HEK293 (cell line): ENCODE measurements around the gene EMC9.

ENCODE experiments used
- CTCF ChIA-PET: fragments of 350-600 bp; formaldehyde crosslinking; extraction: SDS; loops from one replicate; lab custom pipeline; 2021; ENCODE audit warnings: antibody characterized with exemption; lab: Yijun Ruan, JAX
- POLR2A ChIA-PET: fragments of 300-600 bp; formaldehyde crosslinking; extraction: SDS; loops from one replicate; lab custom pipeline; 2020; ENCODE audit warnings: antibody characterized with exemption, inconsistent platforms; lab: Yijun Ruan, JAX
- H3K27ac ChIP-seq: fragments of 200-500 bp; sonication (Bioruptor generic); 2 replicates; pipeline ENCODE4 v1.5.1; 2014; ENCODE audit warnings: low read depth, low read length, control low read depth, inconsistent platforms; ENCODE audit errors: extremely low read depth
- H3K36me3 ChIP-seq, 2 experiments: fragments of 200-500 bp in 1 of 2; sonication (Bioruptor generic) in 1 of 2; 1 replicate in 1 of 2; 2 replicates in 1 of 2; pipeline ENCODE4 v1.5.1; 2014 to 2017; ENCODE audit warnings: inconsistent platforms in 2 of 2, low read length in 2 of 2; ENCODE audit not compliant: control insufficient read depth in 2 of 2, insufficient read depth in 1 of 2
- H3K4me1 ChIP-seq: fragments of 200-500 bp; sonication (Bioruptor generic); 2 replicates; pipeline ENCODE4 v1.5.1; 2014; ENCODE audit warnings: mild to moderate bottlenecking, low read length, inconsistent platforms; ENCODE audit not compliant: control insufficient read depth, insufficient read depth
- H3K4me3 ChIP-seq: 2 replicates; pipeline ENCODE4 v1.5.1; 2011; ENCODE audit warnings: low read depth, mild to moderate bottlenecking, control low read depth, low read length, moderate library complexity
- H3K9me3 ChIP-seq: fragments of 200-500 bp; sonication (Bioruptor generic); 2 replicates; pipeline ENCODE4 v1.5.1; 2014; ENCODE audit warnings: low read depth, low read length, inconsistent platforms; ENCODE audit not compliant: control insufficient read depth, insufficient read depth
- ATF2 ChIP-seq: fragments of 450-650 bp; formaldehyde crosslinking; IDR thresholded peaks from 2 replicates; pipeline ENCODE4 v1.5.1; 2016; ENCODE audit warnings: missing biosample characterization, missing genetic modification characterization, low read depth
- ZBTB44 ChIP-seq: fragments of 450-650 bp; IDR thresholded peaks from 2 replicates; pipeline ENCODE4 v1.5.1; 2018; ENCODE audit warnings: missing biosample characterization, mild to moderate bottlenecking, missing genetic modification characterization
- ZNF132 ChIP-seq: fragments of 450-650 bp; formaldehyde crosslinking; IDR thresholded peaks from 2 replicates; pipeline ENCODE4 v1.5.1; 2017; ENCODE audit warnings: missing biosample characterization, missing genetic modification characterization, borderline replicate concordance
- ZNF138 ChIP-seq: fragments of 450-650 bp; formaldehyde crosslinking; IDR thresholded peaks from 2 replicates; pipeline ENCODE4 v1.5.1; 2016; ENCODE audit warnings: missing biosample characterization, missing genetic modification characterization, borderline replicate concordance
- ZNF174 ChIP-seq: fragments of 450-650 bp; formaldehyde crosslinking; IDR thresholded peaks from 2 replicates; pipeline ENCODE4 v1.5.0; 2017; ENCODE audit warnings: missing biosample characterization, mild to moderate bottlenecking, missing genetic modification characterization
- ZNF2 ChIP-seq: fragments of 450-650 bp; formaldehyde crosslinking; IDR thresholded peaks from 2 replicates; pipeline ENCODE4 v1.5.1; 2016; ENCODE audit warnings: missing biosample characterization, missing genetic modification characterization
- ZNF211 ChIP-seq: fragments of 450-650 bp; formaldehyde crosslinking; IDR thresholded peaks from 2 replicates; pipeline ENCODE4 v1.5.1; 2016; ENCODE audit warnings: low read depth, missing biosample characterization, missing genetic modification characterization
- ZNF24 ChIP-seq: fragments of 450-650 bp; formaldehyde crosslinking; IDR thresholded peaks from 2 replicates; pipeline ENCODE4 v1.5.1; 2016; ENCODE audit warnings: missing biosample characterization, missing genetic modification characterization
- ZNF274 ChIP-seq, 2 experiments: fragments of 200-500 bp in 1 of 2; fragments of 450-650 bp in 1 of 2; sonication (Bioruptor generic) in 1 of 2; formaldehyde crosslinking in 1 of 2; IDR thresholded peaks; 2 replicates each; pipeline versions ENCODE4 v1.5.1 to v1.6.1; 2014 to 2016; ENCODE audit warnings: borderline replicate concordance in 1 of 2, inconsistent platforms in 1 of 2, low read length in 1 of 2, missing biosample characterization in 1 of 2, missing genetic modification characterization in 1 of 2
- ZNF302 ChIP-seq: fragments of 450-650 bp; formaldehyde crosslinking; IDR thresholded peaks from 2 replicates; pipeline ENCODE4 v1.5.1; 2016; ENCODE audit warnings: missing biosample characterization, missing genetic modification characterization, low read depth
- ZNF354C ChIP-seq: fragments of 450-650 bp; formaldehyde crosslinking; IDR thresholded peaks from 2 replicates; pipeline ENCODE4 v1.5.1; 2016; ENCODE audit warnings: missing biosample characterization, missing genetic modification characterization, low read depth, borderline replicate concordance
- ZNF394 ChIP-seq: fragments of 450-650 bp; formaldehyde crosslinking; IDR thresholded peaks from 2 replicates; pipeline ENCODE4 v1.5.1; 2016; ENCODE audit warnings: missing biosample characterization, missing genetic modification characterization, mild to moderate bottlenecking, moderate library complexity, borderline replicate concordance
- ZNF518A ChIP-seq: fragments of 450-650 bp; formaldehyde crosslinking; conservative IDR thresholded peaks from 2 replicates; pipeline ENCODE4 v1.5.1; 2016; ENCODE audit warnings: low read depth, missing biosample characterization, missing genetic modification characterization
- ZNF530 ChIP-seq: fragments of 450-650 bp; formaldehyde crosslinking; IDR thresholded peaks from 2 replicates; pipeline ENCODE4 v1.5.1; 2016; ENCODE audit warnings: low read depth, missing biosample characterization, missing genetic modification characterization
- ZNF623 ChIP-seq: fragments of 450-650 bp; formaldehyde crosslinking; IDR thresholded peaks from 2 replicates; pipeline ENCODE4 v1.5.1; 2016; ENCODE audit warnings: missing biosample characterization, missing genetic modification characterization
- ZNF664 ChIP-seq: fragments of 450-650 bp; formaldehyde crosslinking; IDR thresholded peaks from 2 replicates; pipeline ENCODE4 v1.5.1; 2016; ENCODE audit warnings: missing biosample characterization, missing genetic modification characterization
- ZSCAN30 ChIP-seq: fragments of 450-650 bp; IDR thresholded peaks from 2 replicates; pipeline ENCODE4 v1.5.1; 2018; ENCODE audit warnings: missing biosample characterization, mild to moderate bottlenecking, missing genetic modification characterization, moderate library complexity
- ZSCAN4 ChIP-seq: fragments of 450-650 bp; formaldehyde crosslinking; IDR thresholded peaks from 2 replicates; pipeline ENCODE4 v1.5.1; 2017; ENCODE audit warnings: missing biosample characterization, missing genetic modification characterization

The EMC9 gene

GRCh38 chr14:24167469-24168114, 26.2 kb upstream of the EMC9 start:
- peaks cover 0 to 46% of the 10 kb centered on the region in 2 experiments for H3K36me3 ChIP-seq
- no peaks in the 10 kb centered on the region for H3K4me1 ChIP-seq
- H3K27ac ChIP-seq: no peak overlapping the region
- TF ChIP-seq ZNF174 (tag by site-specific recombination) (no peak), ZNF24 (tag by site-specific recombination) (peak; percentile 35; the same call in 1 of the 2 replicates)
- H3K9me3 ChIP-seq: no peaks in the 10 kb centered on the region
- ChIA-PET CTCF (interaction anchor here (0.6 kb wide), 1 partner anchor 86 kb away, joined by 3 read pairs; no protein-coding TSS in a partner anchor), POLR2A (no interaction called here)
- no peak overlapping the region for H3K4me3 ChIP-seq

- CTCF ChIA-PET: no interaction called here
- Histone ChIP-seq H3K36me3 (peaks cover 3 to 50% of the 10 kb centered on the region in 2 experiments), H3K9me3 (no peaks in the 10 kb centered on the region), H3K4me1 (peaks cover 5% of the 10 kb centered on the region)
- TF ChIP-seq ZNF274 (IDR thresholded peaks at IDR 0.05; ENCODE audit: low read length): no peak
- TF ChIP-seq ZNF274 (tag by site-specific recombination; IDR thresholded peaks at IDR 0.05; ENCODE audit: borderline replicate concordance): no peak
- TF ChIP-seq ZNF2 (tag by site-specific recombination): no peak
- TF ChIP-seq ZBTB44 (tag by site-specific recombination): no peak
- no peak for TF ChIP-seq ZNF132 (tag by site-specific recombination)
- TF ChIP-seq ZSCAN30: no peak
- no peak for TF ChIP-seq ZNF664
- no peak for TF ChIP-seq ZNF354C
- TF ChIP-seq ZNF211 (tag by site-specific recombination): no peak
- TF ChIP-seq ZNF530 (tag by site-specific recombination): no peak
- no peak for TF ChIP-seq ZNF394 (tag by site-specific recombination)
- no peak for TF ChIP-seq ZNF302 (tag by site-specific recombination)
- no peak for TF ChIP-seq ZNF138
- no peak for TF ChIP-seq ZNF174 (tag by site-specific recombination)
- no peak for TF ChIP-seq ZNF623
- TF ChIP-seq ZNF518A (tag by site-specific recombination): no peak
- no peak for TF ChIP-seq ZSCAN4 (tag by site-specific recombination)
- no peak for TF ChIP-seq ATF2 (tag by site-specific recombination)
- TF ChIP-seq, all 188 proteins: peak for 0
- no peak overlapping the region for H3K4me3 ChIP-seq
- POLR2A ChIA-PET: interaction anchor here (1.6 kb wide), 1 partner anchor 30 kb away, joined by 4 read pairs; the partner anchor contains the start of gene PSME1
- H3K27ac ChIP-seq: no peak overlapping the region
Measured at GRCh38 chr14:24165785-24166184, 24.4 kb upstream of the EMC9 start.
